Stomach (tissue), 4 donors: ENCODE measurements around the gene MAGED1.

Source experiments
- POLR2A ChIP-seq, 4 donors: fragments of 450-650 bp; IDR thresholded peaks; one replicate each; pipeline ENCODE4 v1.6.1; 2016; ENCODE audit warnings: antibody characterized with exemption in 4 of 4, control low read depth in 2 of 4, mild to moderate bottlenecking in 1 of 4, moderate library complexity in 1 of 4
- POLR2AphosphoS5 ChIP-seq, 3 donors: sonication (generic); formaldehyde crosslinking; IDR thresholded peaks; one replicate each; pipeline ENCODE4 v1.6.1; 2016; ENCODE audit warnings: antibody characterized with exemption in 3 of 3

DNA sequence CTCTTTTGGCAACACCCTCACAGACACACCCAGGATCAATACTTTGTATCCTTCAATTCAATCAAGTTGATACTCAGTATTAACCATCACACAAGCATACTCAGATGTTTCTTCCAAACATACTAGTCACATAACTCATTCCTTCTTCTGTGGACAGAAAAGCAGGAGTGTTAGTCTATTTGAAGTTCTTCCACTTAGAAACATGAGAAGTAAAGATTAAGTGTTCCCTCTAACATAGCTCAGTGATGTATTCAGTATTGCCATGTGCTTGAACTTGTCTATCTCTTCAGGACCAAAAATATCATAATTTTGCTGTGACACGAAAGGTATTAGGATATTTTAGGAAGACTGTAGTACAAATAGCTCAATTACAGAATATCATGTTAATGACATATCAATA is 25.8 kb upstream of the MAGED1 start:
- TF ChIP-seq POLR2A (IDR thresholded peaks at IDR 0.05), result no peak
- no peak for TF ChIP-seq POLR2AphosphoS5 (IDR thresholded peaks at IDR 0.05)
